T-helper 1 cell treated with Interleukin-12 subunit alpha and Interleukin-12 subunit beta and Interleukin-4 antibody, amounts not matched to agents 30 ng/mL and 1 ng/mL, for 36 hours (primary cell): Measurements from ENCODE around the gene KRTAP13-1. TPM values are rescaled to one million over a fixed set of nuclear protein-coding genes. Genes with fewer than 3 reads are reported as not detected.

Experiments used
- intact Hi-C: fragments of 100-400 bp; cut with micrococcal nuclease; formaldehyde crosslinking; loops from one replicate; pipeline ENCODE4 v1.15.1; 2024
- total RNA-seq: library from RNA; stranded (reverse); gene quantifications from 2 replicates; pipeline ENCODE4 v1.2.3, GENCODE V29; 2022

KRTAP13-1 gene
- total RNA-seq = not detected in 2 replicates

- intact Hi-C loops = no loop called here
Observed at GRCh38 chr21:30395731-30396130, at the start of gene KRTAP13-1. KRTAP13-1 (plus strand) TSS chr21:30396031; CDS start chr21:30396087, 56 bp downstream.

DNA sequence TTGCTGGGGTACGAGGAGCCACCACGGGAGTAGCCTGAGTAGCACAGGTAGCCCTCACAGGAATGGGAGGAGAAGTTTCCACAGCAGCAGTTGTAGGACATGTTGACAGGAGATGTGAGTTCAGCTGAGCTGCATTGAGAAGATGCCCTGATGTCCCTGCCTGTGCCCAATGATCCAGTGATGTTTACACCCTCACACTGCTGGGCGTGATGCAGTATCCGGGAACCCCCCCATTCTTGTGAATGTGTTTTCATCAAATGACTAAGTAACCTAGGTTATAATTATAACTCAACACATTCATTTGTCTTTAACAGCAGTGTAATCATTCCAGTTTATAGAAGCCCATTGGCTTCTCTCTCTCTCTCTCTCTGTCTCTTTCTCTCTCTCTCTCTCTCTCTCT, 47.3 kb upstream of the KRTAP13-1 start, which contains the start of gene KRTAP23-1:
KRTAP23-1 (minus strand) TSS at position 101 of the 400 bp plus-strand sequence; CDS start at position 101, 0 bp downstream.
- intact Hi-C loops = no loop called here

DNA sequence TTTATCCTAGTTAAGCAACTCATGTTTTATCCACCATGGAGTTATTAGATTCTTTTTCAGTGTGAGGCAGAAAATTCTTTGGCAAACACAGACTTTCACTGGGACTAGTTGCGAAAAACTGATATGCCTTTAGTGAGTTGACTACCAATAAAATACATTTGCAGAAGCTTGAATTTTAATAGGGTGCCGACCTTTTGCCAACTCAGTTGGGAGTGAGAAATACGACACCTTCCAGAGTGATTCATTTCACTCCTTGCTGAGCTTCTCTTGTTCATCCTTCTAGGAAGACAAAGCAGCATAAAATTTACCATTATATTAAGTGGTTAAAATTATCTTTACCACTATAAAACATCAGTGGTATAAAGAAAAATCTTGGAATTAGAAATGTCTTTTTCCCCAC, 46.3 kb upstream of the KRTAP13-1 start:
- intact Hi-C loops = no loop called here

DNA sequence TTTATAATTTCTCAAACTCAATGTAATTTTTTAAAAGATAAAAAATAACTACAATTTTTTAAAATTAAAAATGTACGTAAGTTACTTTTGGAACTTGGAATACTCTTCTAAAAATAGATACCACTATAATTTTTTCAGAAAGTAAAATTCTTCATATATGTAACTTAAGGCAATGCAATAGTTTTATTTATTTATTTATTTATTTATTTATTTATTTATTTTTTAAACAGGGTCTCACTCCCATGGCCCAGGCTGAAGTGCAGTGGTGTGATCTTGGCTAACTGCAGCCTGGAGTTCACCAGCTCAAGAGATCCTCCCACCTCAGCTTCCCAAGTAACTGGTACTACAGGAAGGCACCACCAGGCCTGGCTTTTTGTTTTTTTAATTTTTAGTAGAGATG, 44.3 kb upstream of the KRTAP13-1 start:
- intact Hi-C loops = no loop called here

DNA sequence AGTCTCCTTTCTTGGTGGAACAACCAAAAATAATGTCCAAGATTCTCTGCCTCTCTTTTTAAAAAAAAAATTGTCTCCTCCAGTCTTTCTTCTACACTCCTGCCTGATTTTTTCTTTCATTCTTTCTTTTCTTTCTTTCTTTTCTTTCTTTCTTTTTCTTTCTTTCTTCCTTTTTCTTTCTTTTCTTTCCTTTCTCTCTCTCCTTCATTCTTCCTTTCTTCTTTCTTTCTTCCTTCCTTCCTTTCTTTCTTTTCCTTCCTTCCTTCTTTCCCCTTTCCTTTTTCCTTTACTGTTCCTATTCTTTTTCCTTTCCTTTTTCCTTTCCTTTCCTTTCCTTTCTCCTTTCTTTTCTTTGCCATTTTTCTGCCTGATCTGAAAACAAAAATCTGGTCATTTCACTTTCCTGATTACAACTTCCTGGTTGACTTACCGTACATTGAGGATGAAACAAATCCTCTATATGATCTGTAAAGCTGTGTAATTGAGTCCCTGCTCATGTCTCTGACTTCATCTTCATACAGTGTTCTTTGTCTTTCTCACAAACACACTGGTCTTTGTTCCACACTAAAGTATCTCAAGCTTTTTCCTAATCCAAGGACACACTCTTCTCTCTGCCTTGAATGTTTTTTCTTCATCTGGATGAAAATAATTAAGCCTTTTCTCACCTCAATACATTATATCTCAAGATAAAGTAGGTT, 41.4 kb upstream of the KRTAP13-1 start:
- intact Hi-C loops = no loop called here

DNA sequence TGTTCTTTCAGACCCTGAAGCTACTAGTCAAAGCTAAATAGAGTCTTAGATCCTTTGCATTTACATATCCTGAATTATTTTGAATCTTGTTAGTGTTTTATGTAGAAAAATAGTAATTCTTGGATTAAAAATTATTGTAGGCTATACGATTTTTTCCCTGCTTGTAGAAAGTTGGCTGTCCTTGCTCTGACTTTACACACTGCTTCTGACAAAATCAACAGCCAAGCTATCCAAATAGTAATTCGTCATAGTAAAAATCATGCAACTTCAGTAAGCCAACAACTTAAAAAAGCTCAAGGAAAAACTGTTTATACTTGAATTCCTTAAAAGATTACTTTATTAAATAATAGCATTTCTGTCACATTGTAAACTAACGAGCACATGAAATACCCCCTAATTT, 39.9 kb upstream of the KRTAP13-1 start:
- intact Hi-C loops = no loop called here

DNA sequence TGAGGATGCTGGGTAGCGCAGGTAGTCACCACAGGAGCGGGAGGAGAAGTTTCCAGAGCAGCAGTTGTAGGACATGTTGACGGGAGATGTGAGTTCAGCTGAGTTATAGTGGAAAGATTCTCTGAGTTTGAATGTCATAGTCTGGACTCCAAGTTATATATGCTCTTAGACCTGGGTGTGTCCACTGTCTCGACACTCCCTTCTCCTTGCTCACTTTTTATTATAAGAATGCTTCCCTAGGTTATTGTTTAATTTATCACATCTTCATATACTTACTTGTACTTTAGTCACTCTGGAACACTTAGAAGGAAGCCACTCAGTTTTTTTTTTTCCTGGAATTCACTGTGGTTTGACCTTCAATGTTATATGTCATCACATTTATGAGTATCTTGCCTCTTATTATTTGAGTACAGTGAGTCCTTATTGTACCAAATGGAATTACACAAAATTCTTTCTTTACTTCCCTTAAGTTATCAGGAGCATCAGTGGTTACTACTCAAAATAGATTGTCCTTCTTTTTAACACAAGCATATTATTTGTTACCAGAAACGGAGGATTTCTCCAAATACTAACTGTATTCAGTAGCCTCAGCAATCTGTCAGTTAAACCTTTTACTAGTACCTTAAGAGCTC, 23.6 kb upstream of the KRTAP13-1 start, which contains the start of gene KRTAP13-2:
KRTAP13-2 (minus strand) TSS at position 133 of the 632 bp plus-strand sequence; CDS start at position 75, 58 bp downstream.
- intact Hi-C loops = no loop called here

DNA sequence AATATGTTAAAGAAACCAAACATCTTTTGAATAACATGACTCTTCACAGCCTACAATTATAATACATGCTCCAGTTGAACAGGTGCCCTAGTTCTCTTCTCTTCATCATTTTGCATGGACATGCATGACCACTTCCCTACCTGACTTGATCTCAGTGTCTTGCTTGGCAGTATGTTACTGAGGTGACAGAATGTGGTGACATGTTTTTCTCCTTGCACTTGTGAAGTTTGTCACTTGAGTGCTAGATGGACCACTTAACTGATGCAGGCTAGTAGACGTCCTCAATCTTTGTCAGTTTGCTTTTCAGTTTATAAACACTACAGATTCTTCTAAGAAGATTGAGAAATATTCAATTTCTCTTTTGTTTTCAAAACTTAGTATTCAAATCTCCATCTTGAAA, 13.6 kb upstream of the KRTAP13-1 start:
- intact Hi-C loops = no loop called here

DNA sequence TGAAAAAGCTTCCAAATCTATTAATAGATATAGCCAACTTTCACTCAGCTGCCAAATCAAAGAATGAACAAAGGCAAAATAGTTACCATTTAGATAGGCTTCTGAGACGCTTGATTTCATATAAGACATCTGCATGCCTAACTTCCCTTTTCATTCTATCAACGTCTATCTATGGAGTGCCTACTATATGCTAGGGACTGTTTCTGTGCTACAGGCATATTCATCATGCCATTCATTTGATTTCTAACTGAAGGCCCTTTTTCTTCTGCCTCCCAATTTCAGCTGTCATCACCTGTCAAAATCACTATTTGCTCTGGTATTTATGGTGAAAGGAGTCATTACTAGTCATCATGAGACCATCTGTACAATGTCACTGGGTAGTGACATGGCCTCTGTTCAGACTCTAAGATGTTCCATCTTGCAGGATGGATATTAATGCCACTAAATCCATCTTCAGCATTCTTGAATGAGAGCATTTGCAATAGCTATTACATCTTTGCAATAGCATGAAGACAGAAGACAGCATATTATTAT, 4.3 kb upstream of the KRTAP13-1 start:
- intact Hi-C loops = no loop called here

- intact Hi-C loops = no loop called here
Observed at GRCh38 chr21:30408782-30409494, 13.1 kb downstream of the KRTAP13-1 start.

DNA sequence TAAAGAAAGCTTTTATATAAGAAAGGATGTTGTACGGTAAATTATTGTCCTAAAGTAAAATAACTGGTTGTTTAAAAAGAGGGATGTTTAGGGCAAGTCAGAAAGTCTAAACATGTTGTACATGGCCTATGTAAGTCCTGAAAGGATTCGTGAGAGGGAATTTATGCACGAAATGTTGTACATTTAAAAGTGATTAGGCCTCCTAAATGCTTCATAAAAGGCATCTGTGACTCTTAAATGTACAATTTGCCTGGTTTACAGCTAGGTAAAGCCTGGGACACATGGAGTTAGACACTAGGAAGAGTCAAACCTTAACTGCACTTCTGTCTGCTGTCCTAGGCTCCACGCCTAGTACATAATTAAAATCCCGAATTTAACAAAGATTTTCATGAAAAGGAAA, 20.2 kb downstream of the KRTAP13-1 start:
- intact Hi-C loops = no loop called here

DNA sequence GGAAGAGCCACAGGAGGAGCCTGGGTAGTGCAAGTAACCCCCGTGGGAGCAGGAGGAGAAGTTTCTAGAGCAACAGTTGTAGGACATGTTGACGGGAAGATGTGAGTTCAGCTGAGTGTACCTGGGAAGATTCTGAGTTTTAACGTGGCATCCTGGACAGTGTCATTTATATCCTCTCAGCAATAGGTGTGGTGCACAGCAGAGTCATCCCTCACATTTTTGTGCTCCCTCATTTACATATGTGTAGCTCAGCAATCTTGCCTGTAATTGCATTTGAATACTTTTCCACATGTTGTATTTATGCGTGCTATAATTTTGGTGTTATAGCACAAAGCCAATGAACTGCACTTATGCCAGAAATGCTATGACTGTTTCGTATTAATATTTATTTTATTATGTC, 30.0 kb downstream of the KRTAP13-1 start, which contains the start of gene KRTAP13-3:
KRTAP13-3 (minus strand) TSS at position 101 of the 400 bp plus-strand sequence; CDS start at position 87, 14 bp downstream.
- intact Hi-C loops = no loop called here

GRCh38 chr21:30426731-30427130, 30.9 kb downstream of the KRTAP13-1 start:
- intact Hi-C loops = no loop called here

GRCh38 chr21:30430170-30430655, 34.4 kb downstream of the KRTAP13-1 start, which contains the start of gene KRTAP13-4:
KRTAP13-4 (plus strand) TSS chr21:30430220; CDS start chr21:30430276, 56 bp downstream.
- intact Hi-C loops = loop anchor here (10.0 kb wide), 1 partner anchor 655 kb away; no protein-coding TSS in a partner anchor

DNA sequence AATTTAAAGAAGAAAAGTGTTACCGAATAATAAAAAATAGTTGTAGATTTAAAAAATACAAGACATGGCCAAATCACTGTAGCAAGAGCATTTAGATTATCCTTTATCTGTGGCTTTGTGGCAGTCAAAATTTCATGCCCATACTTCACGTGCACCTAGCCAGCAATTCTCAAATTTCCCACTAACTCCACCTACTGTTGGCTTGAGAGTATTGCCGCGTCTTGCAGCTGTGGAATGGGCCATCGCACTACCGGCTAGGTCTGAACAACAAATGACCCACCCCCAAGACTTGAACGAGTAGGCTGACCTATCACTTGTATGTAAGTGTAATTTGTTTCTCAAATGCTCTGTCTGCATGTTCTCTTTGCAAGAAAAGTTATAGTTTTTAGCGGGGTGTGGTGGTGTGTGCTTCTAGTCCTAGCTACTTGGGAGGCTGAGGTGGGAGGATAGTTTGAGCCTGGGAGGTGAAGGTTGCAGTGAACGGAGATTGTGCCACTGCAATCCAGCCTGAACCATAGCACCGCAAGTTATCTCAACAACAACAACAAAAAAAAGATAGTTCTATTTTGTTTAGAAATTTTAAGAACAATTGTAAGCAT, 38.3 kb downstream of the KRTAP13-1 start:
- intact Hi-C loops = loop anchor here (10.0 kb wide), 1 partner anchor 651 kb away; no protein-coding TSS in a partner anchor

- intact Hi-C loops = loop anchor here (10.0 kb wide), 1 partner anchor 648 kb away; no protein-coding TSS in a partner anchor
Observed at GRCh38 chr21:30437010-30437565, 41.3 kb downstream of the KRTAP13-1 start.

DNA sequence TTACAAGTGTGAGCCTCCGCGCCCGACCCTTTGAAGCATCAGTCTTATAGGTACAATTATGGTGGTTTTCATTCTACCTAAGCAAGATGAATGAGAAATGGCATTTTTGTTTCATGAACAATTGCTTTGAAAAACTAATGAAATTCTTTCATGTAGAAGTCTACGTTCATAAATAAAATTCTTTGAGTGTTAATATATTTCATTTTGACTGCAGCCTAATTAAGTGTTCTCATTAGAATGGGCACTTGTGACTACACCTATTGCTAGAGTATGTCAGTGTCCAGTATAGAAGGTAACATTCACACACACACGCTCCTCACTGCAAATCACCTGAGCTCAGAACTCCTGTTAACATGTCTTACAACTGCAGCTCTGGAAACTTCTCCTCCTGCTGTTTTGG, 44.1 kb downstream of the KRTAP13-1 start, which contains the start of gene KRTAP15-1:
KRTAP15-1 (plus strand) TSS at position 301 of the 400 bp plus-strand sequence; CDS start at position 354, 53 bp downstream.
- intact Hi-C loops = loop anchor here (10.0 kb wide), 1 partner anchor 645 kb away; no protein-coding TSS in a partner anchor

GRCh38 chr21:30443226-30443625, 47.4 kb downstream of the KRTAP13-1 start:
- intact Hi-C loops = no loop called here

DNA sequence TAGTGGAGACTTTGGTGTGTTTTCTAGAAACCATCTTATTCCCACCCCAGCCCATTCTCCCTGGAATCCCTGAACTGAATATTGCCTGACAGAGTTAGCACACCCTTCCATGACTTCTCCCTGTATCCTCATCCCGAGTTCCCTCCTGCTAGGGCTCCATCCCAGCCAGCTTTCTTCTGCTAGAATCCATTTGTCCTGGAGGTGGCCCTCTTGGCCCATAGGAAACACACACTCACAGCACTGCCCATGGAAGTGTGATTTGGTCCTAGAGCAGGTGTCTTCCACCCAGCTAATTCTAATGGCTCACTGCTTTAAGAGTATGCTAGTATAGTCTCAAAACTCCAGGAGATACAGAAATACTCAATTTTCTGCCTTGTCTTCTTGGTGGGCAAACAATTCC, 48.4 kb downstream of the KRTAP13-1 start:
- intact Hi-C loops = no loop called here
